Measurements from ENCODE around the gene SLC26A9.

SLC26A9 gene

GRCh38 chr1:205943245-205943644 is at the start of gene SLC26A9:
Gene SLC26A9 (minus strand): TSS chr1:205943456. CDS start chr1:205935820, 7,636 bp downstream.
- no peaks in the 10 kb centered on the region for H3K36me3 ChIP-seq (ENCODE audit: control insufficient read depth in 2 of 2, insufficient read depth in 2 of 2, low read length in 2 of 2)
- H3K27ac ChIP-seq (ENCODE audit: low read depth in 2 of 2, low read length in 2 of 2), result no peak within 1 kb of the TSS
- H3K4me1 ChIP-seq (ENCODE audit: control insufficient read depth in 2 of 2, insufficient read depth in 2 of 2, low read length in 2 of 2), result no peaks in the 10 kb centered on the region
- peaks cover 0 to 3% of the 10 kb centered on the region in 2 donors for H3K27me3 ChIP-seq (ENCODE audit: control insufficient read depth in 2 of 2, insufficient read depth in 2 of 2, low read length in 2 of 2)
- no peaks in the 10 kb centered on the region for H3K9me3 ChIP-seq (ENCODE audit: control insufficient read depth in 2 of 2, low read length in 2 of 2)
- H3K4me3 ChIP-seq (ENCODE audit: low read length in 2 of 2), result no peak within 1 kb of the TSS
- no peak within 1 kb of the TSS for H3K9ac ChIP-seq (ENCODE audit: low read depth in 1 of 2, low read length in 2 of 2)

- H3K27me3 ChIP-seq (ENCODE audit: control insufficient read depth in 2 of 2, insufficient read depth in 2 of 2, low read length in 2 of 2), result peaks cover 0 to 3% of the 10 kb centered on the region in 2 donors
- H3K36me3 ChIP-seq (ENCODE audit: control insufficient read depth in 2 of 2, insufficient read depth in 2 of 2, low read length in 2 of 2), result peaks cover 0 to 3% of the 10 kb centered on the region in 2 donors
- no peak overlapping the region for H3K27ac ChIP-seq (ENCODE audit: low read depth in 2 of 2, low read length in 2 of 2)
- H3K4me1 ChIP-seq (ENCODE audit: control insufficient read depth in 2 of 2, insufficient read depth in 2 of 2, low read length in 2 of 2), result no peaks in the 10 kb centered on the region
- no peak overlapping the region for H3K9ac ChIP-seq (ENCODE audit: low read depth in 1 of 2, low read length in 2 of 2)
- no peak overlapping the region for H3K4me3 ChIP-seq (ENCODE audit: low read length in 2 of 2)
- H3K9me3 ChIP-seq (ENCODE audit: control insufficient read depth in 2 of 2, low read length in 2 of 2), result no peaks in the 10 kb centered on the region
These were observed 49.1 kb upstream of the SLC26A9 start for GRCh38 chr1:205992218-205992882.

- no peaks in the 10 kb centered on the region for H3K9me3 ChIP-seq (ENCODE audit: control insufficient read depth in 2 of 2, low read length in 2 of 2)
- peaks cover 0 to 3% of the 10 kb centered on the region in 2 donors for H3K36me3 ChIP-seq (ENCODE audit: control insufficient read depth in 2 of 2, insufficient read depth in 2 of 2, low read length in 2 of 2)
- no peak overlapping the region for H3K27ac ChIP-seq (ENCODE audit: low read depth in 2 of 2, low read length in 2 of 2)
- H3K27me3 ChIP-seq (ENCODE audit: control insufficient read depth in 2 of 2, insufficient read depth in 2 of 2, low read length in 2 of 2), result peaks cover 0 to 3% of the 10 kb centered on the region in 2 donors
- H3K4me1 ChIP-seq (ENCODE audit: control insufficient read depth in 2 of 2, insufficient read depth in 2 of 2, low read length in 2 of 2), result no peaks in the 10 kb centered on the region
- no peak overlapping the region for H3K9ac ChIP-seq (ENCODE audit: low read depth in 1 of 2, low read length in 2 of 2)
- H3K4me3 ChIP-seq (ENCODE audit: low read length in 2 of 2), result no peak overlapping the region
These were observed 48.0 kb upstream of the SLC26A9 start for GRCh38 chr1:205991237-205991636.

- H3K4me1 ChIP-seq (ENCODE audit: control insufficient read depth in 2 of 2, insufficient read depth in 2 of 2, low read length in 2 of 2), result no peaks in the 10 kb centered on the region
- H3K9me3 ChIP-seq (ENCODE audit: control insufficient read depth in 2 of 2, low read length in 2 of 2), result no peaks in the 10 kb centered on the region
- no peak overlapping the region for H3K9ac ChIP-seq (ENCODE audit: low read depth in 1 of 2, low read length in 2 of 2)
- H3K27ac ChIP-seq (ENCODE audit: low read depth in 2 of 2, low read length in 2 of 2), result no peak overlapping the region
- H3K27me3 ChIP-seq (ENCODE audit: control insufficient read depth in 2 of 2, insufficient read depth in 2 of 2, low read length in 2 of 2), result peaks cover 0 to 3% of the 10 kb centered on the region in 2 donors
- peaks cover 0 to 3% of the 10 kb centered on the region in 2 donors for H3K36me3 ChIP-seq (ENCODE audit: control insufficient read depth in 2 of 2, insufficient read depth in 2 of 2, low read length in 2 of 2)
- H3K4me3 ChIP-seq (ENCODE audit: low read length in 2 of 2), result no peak overlapping the region
These were observed 47.0 kb upstream of the SLC26A9 start for GRCh38 chr1:205990226-205990625.

- H3K9me3 ChIP-seq (ENCODE audit: control insufficient read depth in 2 of 2, low read length in 2 of 2), result no peaks in the 10 kb centered on the region
These were observed 46.5 kb upstream of the SLC26A9 start for GRCh38 chr1:205989786-205990185.

GRCh38 chr1:205988585-205988995 is 45.3 kb upstream of the SLC26A9 start:
- peaks cover 0 to 3% of the 10 kb centered on the region in 2 donors for H3K27me3 ChIP-seq (ENCODE audit: control insufficient read depth in 2 of 2, insufficient read depth in 2 of 2, low read length in 2 of 2)
- H3K27ac ChIP-seq (ENCODE audit: low read depth in 2 of 2, low read length in 2 of 2), result no peak overlapping the region

More at GRCh38 chr1:205989786-205990185, 46.5 kb upstream of the SLC26A9 start:
- H3K36me3 ChIP-seq (ENCODE audit: control insufficient read depth in 2 of 2, insufficient read depth in 2 of 2, low read length in 2 of 2), result peaks cover 0 to 3% of the 10 kb centered on the region in 2 donors
- H3K27me3 ChIP-seq (ENCODE audit: control insufficient read depth in 2 of 2, insufficient read depth in 2 of 2, low read length in 2 of 2), result peaks cover 0 to 3% of the 10 kb centered on the region in 2 donors
- H3K27ac ChIP-seq (ENCODE audit: low read depth in 2 of 2, low read length in 2 of 2), result no peak overlapping the region
- H3K4me3 ChIP-seq (ENCODE audit: low read length in 2 of 2), result no peak overlapping the region
- no peak overlapping the region for H3K9ac ChIP-seq (ENCODE audit: low read depth in 1 of 2, low read length in 2 of 2)
- H3K4me1 ChIP-seq (ENCODE audit: control insufficient read depth in 2 of 2, insufficient read depth in 2 of 2, low read length in 2 of 2), result no peaks in the 10 kb centered on the region

GRCh38 chr1:205986861-205987260 is 43.6 kb upstream of the SLC26A9 start:
- H3K27ac ChIP-seq (ENCODE audit: low read depth in 2 of 2, low read length in 2 of 2), result no peak overlapping the region
- no peak overlapping the region for H3K9ac ChIP-seq (ENCODE audit: low read depth in 1 of 2, low read length in 2 of 2)
- no peak overlapping the region for H3K4me3 ChIP-seq (ENCODE audit: low read length in 2 of 2)
- no peaks in the 10 kb centered on the region for H3K36me3 ChIP-seq (ENCODE audit: control insufficient read depth in 2 of 2, insufficient read depth in 2 of 2, low read length in 2 of 2)
- H3K9me3 ChIP-seq (ENCODE audit: control insufficient read depth in 2 of 2, low read length in 2 of 2), result no peaks in the 10 kb centered on the region
- no peaks in the 10 kb centered on the region for H3K4me1 ChIP-seq (ENCODE audit: control insufficient read depth in 2 of 2, insufficient read depth in 2 of 2, low read length in 2 of 2)
- H3K27me3 ChIP-seq (ENCODE audit: control insufficient read depth in 2 of 2, insufficient read depth in 2 of 2, low read length in 2 of 2), result peaks cover 0 to 3% of the 10 kb centered on the region in 2 donors

More at GRCh38 chr1:205988585-205988995, 45.3 kb upstream of the SLC26A9 start:
- H3K36me3 ChIP-seq (ENCODE audit: control insufficient read depth in 2 of 2, insufficient read depth in 2 of 2, low read length in 2 of 2), result peaks cover 0 to 3% of the 10 kb centered on the region in 2 donors
- H3K9me3 ChIP-seq (ENCODE audit: control insufficient read depth in 2 of 2, low read length in 2 of 2), result no peaks in the 10 kb centered on the region
- no peaks in the 10 kb centered on the region for H3K4me1 ChIP-seq (ENCODE audit: control insufficient read depth in 2 of 2, insufficient read depth in 2 of 2, low read length in 2 of 2)
- no peak overlapping the region for H3K4me3 ChIP-seq (ENCODE audit: low read length in 2 of 2)
- H3K9ac ChIP-seq (ENCODE audit: low read depth in 1 of 2, low read length in 2 of 2), result no peak overlapping the region

GRCh38 chr1:205986292-205986691 is 43.0 kb upstream of the SLC26A9 start:
- Histone ChIP-seq H3K4me3 (ENCODE audit: low read length in 2 of 2) (no peak overlapping the region), H3K9ac (ENCODE audit: low read depth in 1 of 2, low read length in 2 of 2) (no peak overlapping the region), H3K4me1 (ENCODE audit: control insufficient read depth in 2 of 2, insufficient read depth in 2 of 2, low read length in 2 of 2) (no peaks in the 10 kb centered on the region), H3K36me3 (ENCODE audit: control insufficient read depth in 2 of 2, insufficient read depth in 2 of 2, low read length in 2 of 2) (no peaks in the 10 kb centered on the region), H3K27me3 (ENCODE audit: control insufficient read depth in 2 of 2, insufficient read depth in 2 of 2, low read length in 2 of 2) (peaks cover 0 to 3% of the 10 kb centered on the region in 2 donors), H3K27ac (ENCODE audit: low read depth in 2 of 2, low read length in 2 of 2) (no peak overlapping the region), H3K9me3 (ENCODE audit: control insufficient read depth in 2 of 2, low read length in 2 of 2) (no peaks in the 10 kb centered on the region)

- Histone ChIP-seq H3K9ac (ENCODE audit: low read depth in 1 of 2, low read length in 2 of 2) (no peak overlapping the region), H3K27ac (ENCODE audit: low read depth in 2 of 2, low read length in 2 of 2) (no peak overlapping the region), H3K4me1 (ENCODE audit: control insufficient read depth in 2 of 2, insufficient read depth in 2 of 2, low read length in 2 of 2) (no peaks in the 10 kb centered on the region), H3K4me3 (ENCODE audit: low read length in 2 of 2) (no peak overlapping the region), H3K27me3 (ENCODE audit: control insufficient read depth in 2 of 2, insufficient read depth in 2 of 2, low read length in 2 of 2) (peaks cover 0 to 3% of the 10 kb centered on the region in 2 donors), H3K36me3 (ENCODE audit: control insufficient read depth in 2 of 2, insufficient read depth in 2 of 2, low read length in 2 of 2) (no peaks in the 10 kb centered on the region), H3K9me3 (ENCODE audit: control insufficient read depth in 2 of 2, low read length in 2 of 2) (no peaks in the 10 kb centered on the region)
These were observed 42.2 kb upstream of the SLC26A9 start for GRCh38 chr1:205985330-205986005.

GRCh38 chr1:205983925-205984725 is 40.9 kb upstream of the SLC26A9 start:
- no peak overlapping the region for H3K27ac ChIP-seq (ENCODE audit: low read depth in 2 of 2, low read length in 2 of 2)
- peak overlapping the region in 1 of 2 donors; percentile 1 for H3K9ac ChIP-seq (ENCODE audit: low read depth in 1 of 2, low read length in 2 of 2)
- no peak overlapping the region for H3K4me3 ChIP-seq (ENCODE audit: low read length in 2 of 2)
- no peaks in the 10 kb centered on the region for H3K27me3 ChIP-seq (ENCODE audit: control insufficient read depth in 2 of 2, insufficient read depth in 2 of 2, low read length in 2 of 2)
- no peaks in the 10 kb centered on the region for H3K36me3 ChIP-seq (ENCODE audit: control insufficient read depth in 2 of 2, insufficient read depth in 2 of 2, low read length in 2 of 2)
- H3K4me1 ChIP-seq (ENCODE audit: control insufficient read depth in 2 of 2, insufficient read depth in 2 of 2, low read length in 2 of 2), result no peaks in the 10 kb centered on the region
- H3K9me3 ChIP-seq (ENCODE audit: control insufficient read depth in 2 of 2, low read length in 2 of 2), result no peaks in the 10 kb centered on the region

All from mucosa of rectum (tissue), 2 donors.